ENCODE data around the gene SLC38A6. TPM values are rescaled to one million over a fixed set of nuclear protein-coding genes. Genes with fewer than 3 reads are reported as not detected.

Gene SLC38A6
- total and polyA plus RNA-seq, 9 of the 15 experiments (the other 6 are each of a cell fraction or from before 2014, with no cell fraction given) = 9.8 to 40.3 (median 17.6) TPM

DNA sequence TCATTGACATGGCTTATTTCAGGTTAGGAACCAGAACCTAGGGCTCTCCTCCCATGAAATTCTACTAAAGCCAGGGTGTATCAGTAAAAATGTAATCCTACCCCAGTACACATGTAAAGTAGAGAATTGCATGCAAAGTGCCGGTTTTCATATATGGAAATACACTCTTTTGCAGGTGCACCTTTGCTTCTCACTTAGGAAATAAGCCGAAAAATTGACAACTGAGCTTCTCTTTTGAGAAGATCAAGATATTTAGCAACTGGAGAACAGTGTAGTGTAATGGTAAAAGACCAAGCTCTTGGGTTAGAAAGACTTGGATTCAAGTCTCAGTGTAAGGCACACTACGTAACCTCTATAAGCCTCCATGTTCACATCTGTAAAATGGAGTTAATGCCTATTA is 82.4 kb downstream of the SLC38A6 start (continued):
- TF ChIP-seq NCOA4 (IDR thresholded peaks at IDR 0.05; ENCODE audit: partially characterized antibody) = no peak
- no peak for TF ChIP-seq ZNF589 (CRISPR knock-in tag; IDR thresholded peaks at IDR 0.05; ENCODE audit: low read depth)
- TF ChIP-seq, protein P1, sequence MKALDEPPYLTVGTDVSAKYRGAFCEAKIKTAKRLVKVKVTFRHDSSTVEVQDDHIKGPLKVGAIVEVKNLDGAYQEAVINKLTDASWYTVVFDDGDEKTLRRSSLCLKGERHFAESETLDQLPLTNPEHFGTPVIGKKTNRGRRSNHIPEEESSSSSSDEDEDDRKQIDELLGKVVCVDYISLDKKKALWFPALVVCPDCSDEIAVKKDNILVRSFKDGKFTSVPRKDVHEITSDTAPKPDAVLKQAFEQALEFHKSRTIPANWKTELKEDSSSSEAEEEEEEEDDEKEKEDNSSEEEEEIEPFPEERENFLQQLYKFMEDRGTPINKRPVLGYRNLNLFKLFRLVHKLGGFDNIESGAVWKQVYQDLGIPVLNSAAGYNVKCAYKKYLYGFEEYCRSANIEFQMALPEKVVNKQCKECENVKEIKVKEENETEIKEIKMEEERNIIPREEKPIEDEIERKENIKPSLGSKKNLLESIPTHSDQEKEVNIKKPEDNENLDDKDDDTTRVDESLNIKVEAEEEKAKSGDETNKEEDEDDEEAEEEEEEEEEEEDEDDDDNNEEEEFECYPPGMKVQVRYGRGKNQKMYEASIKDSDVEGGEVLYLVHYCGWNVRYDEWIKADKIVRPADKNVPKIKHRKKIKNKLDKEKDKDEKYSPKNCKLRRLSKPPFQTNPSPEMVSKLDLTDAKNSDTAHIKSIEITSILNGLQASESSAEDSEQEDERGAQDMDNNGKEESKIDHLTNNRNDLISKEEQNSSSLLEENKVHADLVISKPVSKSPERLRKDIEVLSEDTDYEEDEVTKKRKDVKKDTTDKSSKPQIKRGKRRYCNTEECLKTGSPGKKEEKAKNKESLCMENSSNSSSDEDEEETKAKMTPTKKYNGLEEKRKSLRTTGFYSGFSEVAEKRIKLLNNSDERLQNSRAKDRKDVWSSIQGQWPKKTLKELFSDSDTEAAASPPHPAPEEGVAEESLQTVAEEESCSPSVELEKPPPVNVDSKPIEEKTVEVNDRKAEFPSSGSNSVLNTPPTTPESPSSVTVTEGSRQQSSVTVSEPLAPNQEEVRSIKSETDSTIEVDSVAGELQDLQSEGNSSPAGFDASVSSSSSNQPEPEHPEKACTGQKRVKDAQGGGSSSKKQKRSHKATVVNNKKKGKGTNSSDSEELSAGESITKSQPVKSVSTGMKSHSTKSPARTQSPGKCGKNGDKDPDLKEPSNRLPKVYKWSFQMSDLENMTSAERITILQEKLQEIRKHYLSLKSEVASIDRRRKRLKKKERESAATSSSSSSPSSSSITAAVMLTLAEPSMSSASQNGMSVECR (CRISPR knock-in tag; IDR thresholded peaks at IDR 0.05) = no peak
- TF ChIP-seq CREB1 (IDR thresholded peaks at IDR 0.05) = no peak
- no peak for TF ChIP-seq CREB1 (CRISPR knock-in tag; IDR thresholded peaks at IDR 0.05)
- TF ChIP-seq ZNF354B (CRISPR knock-in tag; IDR thresholded peaks at IDR 0.05) = no peak
- no peak for TF ChIP-seq SPI1 (IDR thresholded peaks at IDR 0.05; ENCODE audit: borderline replicate concordance, low read depth, low read length)
- no peak for TF ChIP-seq PCBP2 (IDR thresholded peaks at IDR 0.05; ENCODE audit: low read depth, low read length, poor library complexity, severe bottlenecking)
- no peak for TF ChIP-seq NR4A1 (CRISPR knock-in tag; IDR thresholded peaks at IDR 0.05)
- no peak for TF ChIP-seq NR4A1 (tag; IDR thresholded peaks at IDR 0.05)
- TF ChIP-seq, protein P2, sequence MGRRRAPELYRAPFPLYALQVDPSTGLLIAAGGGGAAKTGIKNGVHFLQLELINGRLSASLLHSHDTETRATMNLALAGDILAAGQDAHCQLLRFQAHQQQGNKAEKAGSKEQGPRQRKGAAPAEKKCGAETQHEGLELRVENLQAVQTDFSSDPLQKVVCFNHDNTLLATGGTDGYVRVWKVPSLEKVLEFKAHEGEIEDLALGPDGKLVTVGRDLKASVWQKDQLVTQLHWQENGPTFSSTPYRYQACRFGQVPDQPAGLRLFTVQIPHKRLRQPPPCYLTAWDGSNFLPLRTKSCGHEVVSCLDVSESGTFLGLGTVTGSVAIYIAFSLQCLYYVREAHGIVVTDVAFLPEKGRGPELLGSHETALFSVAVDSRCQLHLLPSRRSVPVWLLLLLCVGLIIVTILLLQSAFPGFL (CRISPR knock-in tag; IDR thresholded peaks at IDR 0.05) = no peak

Data from K562 (cell line).